Suprapubic skin (tissue), 4 donors: ENCODE results near the gene NME2.

Experiments used
- EP300 ChIP-seq: sonication (generic); formaldehyde crosslinking; IDR thresholded peaks from one replicate; pipeline ENCODE4 v1.6.1; 2017; ENCODE audit warnings: antibody characterized with exemption
- POLR2A ChIP-seq, 2 donors: fragments of 450-650 bp; IDR thresholded peaks; one replicate each; pipeline ENCODE4 v1.6.1; 2017; ENCODE audit warnings: antibody characterized with exemption in 2 of 2, mild to moderate bottlenecking in 2 of 2, moderate library complexity in 2 of 2
- POLR2AphosphoS5 ChIP-seq, 3 donors: sonication (generic); formaldehyde crosslinking; IDR thresholded peaks; one replicate each; pipeline ENCODE4 v1.6.1; 2017; ENCODE audit warnings: antibody characterized with exemption in 3 of 3
- TF ChIP-seq, protein P1 (sequence below), 2 donors: fragments of 200-600 bp in 1 of 2; fragments of 450-650 bp in 1 of 2; sonication (generic) in 1 of 2; IDR thresholded peaks; one replicate each; pipeline ENCODE4 v1.5.1; 2016 to 2019; ENCODE audit warnings: antibody characterized with exemption in 2 of 2, mild to moderate bottlenecking in 1 of 2, moderate library complexity in 1 of 2

DNA sequence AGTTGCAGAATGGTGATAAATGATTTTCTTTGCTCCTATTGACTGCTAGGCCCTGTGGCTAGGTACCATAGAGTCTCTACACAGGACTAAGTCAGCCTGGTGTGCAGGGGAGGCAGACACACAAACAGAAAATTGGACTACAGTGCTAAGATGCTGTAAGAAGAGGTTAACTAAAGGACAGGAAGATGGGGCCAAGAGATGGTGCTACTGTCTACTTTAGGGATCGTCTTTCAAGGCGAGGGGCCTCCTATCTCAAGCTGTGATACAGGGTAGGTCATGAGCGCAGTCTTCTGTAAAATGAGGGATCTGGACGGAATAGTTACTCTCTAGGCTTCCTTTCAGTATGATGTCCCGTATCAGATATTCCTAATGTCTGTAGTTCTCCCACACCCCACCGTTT is 12.0 kb upstream of the NME2 start:
- TF ChIP-seq, protein P1, sequence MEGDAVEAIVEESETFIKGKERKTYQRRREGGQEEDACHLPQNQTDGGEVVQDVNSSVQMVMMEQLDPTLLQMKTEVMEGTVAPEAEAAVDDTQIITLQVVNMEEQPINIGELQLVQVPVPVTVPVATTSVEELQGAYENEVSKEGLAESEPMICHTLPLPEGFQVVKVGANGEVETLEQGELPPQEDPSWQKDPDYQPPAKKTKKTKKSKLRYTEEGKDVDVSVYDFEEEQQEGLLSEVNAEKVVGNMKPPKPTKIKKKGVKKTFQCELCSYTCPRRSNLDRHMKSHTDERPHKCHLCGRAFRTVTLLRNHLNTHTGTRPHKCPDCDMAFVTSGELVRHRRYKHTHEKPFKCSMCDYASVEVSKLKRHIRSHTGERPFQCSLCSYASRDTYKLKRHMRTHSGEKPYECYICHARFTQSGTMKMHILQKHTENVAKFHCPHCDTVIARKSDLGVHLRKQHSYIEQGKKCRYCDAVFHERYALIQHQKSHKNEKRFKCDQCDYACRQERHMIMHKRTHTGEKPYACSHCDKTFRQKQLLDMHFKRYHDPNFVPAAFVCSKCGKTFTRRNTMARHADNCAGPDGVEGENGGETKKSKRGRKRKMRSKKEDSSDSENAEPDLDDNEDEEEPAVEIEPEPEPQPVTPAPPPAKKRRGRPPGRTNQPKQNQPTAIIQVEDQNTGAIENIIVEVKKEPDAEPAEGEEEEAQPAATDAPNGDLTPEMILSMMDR (IDR thresholded peaks at IDR 0.05), result no peak
- no peak for TF ChIP-seq EP300
- TF ChIP-seq POLR2A (IDR thresholded peaks at IDR 0.05), result no peak
- TF ChIP-seq POLR2AphosphoS5 (IDR thresholded peaks at IDR 0.05), result no peak
